HCT116 (cell line): ENCODE results near the gene ARHGDIA. TPM values are rescaled to one million over a fixed set of nuclear protein-coding genes. Genes with fewer than 3 reads are reported as not detected.

Source experiments
- ATAC-seq: fragments of 200-7000 bp; cut with Tn5 transposase; 2 replicates; pipeline ENCODE4 v1.9.1; 2020; ENCODE audit warnings: mild to moderate bottlenecking, moderate library complexity
- BruUV-seq: library from RNA; stranded (reverse); fragments of 400-500 nt; replicated peaks from 2 replicates; lab custom pipeline; 2021; lab: Mats Ljungman, UMichigan
- CTCF ChIA-PET: fragments of 300-600 bp; sonication (Branson Sonifier 250); formaldehyde crosslinking; loops from one replicate; lab custom pipeline; 2021; ENCODE audit warnings: antibody characterized with exemption; lab: Charles Lee
- POLR2A ChIA-PET: fragments of 300-600, 350-600 bp; sonication (Branson Sonifier 250); formaldehyde crosslinking; loops from one replicate; lab custom pipeline; 2021; ENCODE audit warnings: antibody characterized with exemption; lab: Charles Lee
- RAD21 ChIA-PET, 2 experiments: fragments of 300-600 bp; sonication (Branson Sonifier 250); formaldehyde crosslinking; loops; one replicate each; lab custom pipeline; 2023; ENCODE audit warnings: low total read pairs in 2 of 2; ENCODE audit not compliant: uncharacterized antibody in 2 of 2, unreplicated experiment in 2 of 2, low non-redundant PET in 1 of 2; lab: Charles Lee
- DNase-seq: peaks from one replicate; pipeline ENCODE4 v3.0.0-alpha.2; 2010; ENCODE audit warnings: low read depth, low spot score
- H2AFZ ChIP-seq: fragments of 200-600 bp; shearing (Covaris generic), sonication (generic); 2 replicates; pipeline ENCODE4 v1.6.1; 2017; ENCODE audit warnings: low read depth, mixed run types, mixed read lengths, antibody characterized with exemption, low read length; ENCODE audit not compliant: poor library complexity, severe bottlenecking
- H3K27ac ChIP-seq: 2 replicates; pipeline ENCODE4 v1.5.1; 2012; ENCODE audit warnings: low read depth, low read length
- H3K27me3 ChIP-seq: fragments of 200-600 bp; sonication (generic); 2 replicates; pipeline ENCODE4 v1.6.1; 2016; ENCODE audit warnings: mixed run types, low read length, mixed read lengths; ENCODE audit not compliant: insufficient read depth
- H3K36me3 ChIP-seq, 2 experiments: fragments of 200-500 bp in 1 of 2; fragments of 200-600 bp in 1 of 2; sonication (Bioruptor generic) in 1 of 2; sonication (generic) in 1 of 2; 2 replicates each; pipeline versions ENCODE4 v1.5.1 to v1.6.1; 2014 to 2016; ENCODE audit warnings: low read length in 2 of 2, inconsistent platforms in 1 of 2, mixed read lengths in 1 of 2, mixed run types in 1 of 2; ENCODE audit not compliant: insufficient read depth in 2 of 2, control insufficient read depth in 1 of 2
- H3K4me1 ChIP-seq, 2 experiments: fragments of 200-600 bp in 1 of 2; sonication (generic) in 1 of 2; 2 replicates each; pipeline versions ENCODE4 v1.5.1 to v1.6.1; 2012 to 2017; ENCODE audit warnings: low read length in 2 of 2, inconsistent platforms in 1 of 2, mild to moderate bottlenecking in 1 of 2, mixed read lengths in 1 of 2, mixed run types in 1 of 2, moderate library complexity in 1 of 2; ENCODE audit not compliant: insufficient read depth in 2 of 2, control insufficient read depth in 1 of 2
- H3K4me2 ChIP-seq: fragments of 200-600 bp; sonication (generic); 2 replicates; pipeline ENCODE4 v1.6.1; 2017; ENCODE audit warnings: mixed run types, low read length, mixed read lengths
- H3K4me3 ChIP-seq, 2 experiments: fragments of 200-600 bp in 1 of 2; sonication (generic) in 1 of 2; replicated peaks in 1 of 2; 2 replicates each; pipeline ENCODE4 v1.5.1; 2011 to 2016; ENCODE audit warnings: low read length in 2 of 2, control low read depth in 1 of 2, low read depth in 1 of 2, mild to moderate bottlenecking in 1 of 2, mixed read lengths in 1 of 2, mixed run types in 1 of 2
- H3K79me2 ChIP-seq: fragments of 200-600 bp; sonication (generic); 2 replicates; pipeline ENCODE4 v1.6.1; 2017; ENCODE audit warnings: mild to moderate bottlenecking, mixed run types, low read length, moderate library complexity, mixed read lengths; ENCODE audit not compliant: insufficient read depth
- H3K9ac ChIP-seq: fragments of 200-600 bp; sonication (generic); 2 replicates; pipeline ENCODE4 v1.6.1; 2016; ENCODE audit warnings: low read length, mixed read lengths
- H3K9me2 ChIP-seq: fragments of 200-600 bp; sonication (generic), shearing (Covaris generic); 2 replicates; pipeline ENCODE4 v1.6.1; 2017; ENCODE audit warnings: mixed run types, mild to moderate bottlenecking, moderate library complexity; ENCODE audit not compliant: insufficient read depth
- H3K9me3 ChIP-seq, 2 experiments: fragments of 200-500 bp in 1 of 2; fragments of 200-600 bp in 1 of 2; sonication (Bioruptor generic) in 1 of 2; sonication (generic) in 1 of 2; 2 replicates each; pipeline ENCODE4 v1.6.1; 2014 to 2017; ENCODE audit warnings: low read length in 2 of 2, mixed read lengths in 2 of 2, inconsistent platforms in 1 of 2, low read depth in 1 of 2, mild to moderate bottlenecking in 1 of 2, mixed run types in 1 of 2, moderate library complexity in 1 of 2; ENCODE audit not compliant: control insufficient read depth in 1 of 2, insufficient read depth in 1 of 2
- H4K20me1 ChIP-seq: fragments of 200-600 bp; sonication (generic), shearing (Covaris generic); 2 replicates; pipeline ENCODE4 v1.6.1; 2017; ENCODE audit warnings: mixed run types, mild to moderate bottlenecking, moderate library complexity; ENCODE audit not compliant: insufficient read depth
- CBX3 ChIP-seq: IDR thresholded peaks from 2 replicates; pipeline ENCODE4 v1.6.1; 2012; ENCODE audit warnings: low read depth
- CEBPB ChIP-seq: IDR thresholded peaks from 2 replicates; pipeline ENCODE4 v1.6.1; 2012; ENCODE audit warnings: low read depth
- EGR1 ChIP-seq: IDR thresholded peaks from 2 replicates; pipeline ENCODE4 v1.6.1; 2012; ENCODE audit warnings: low read depth
- EZH2 ChIP-seq: fragments of 200-600 bp; sonication (generic); IDR thresholded peaks from 2 replicates; pipeline ENCODE4 v1.6.1; 2017; ENCODE audit warnings: antibody characterized with exemption, mixed run types
- EZH2phosphoT487 ChIP-seq: fragments of 200-600 bp; IDR thresholded peaks from 2 replicates; pipeline ENCODE4 v1.6.1; 2018; ENCODE audit warnings: antibody characterized with exemption, borderline replicate concordance
- FOSL1 ChIP-seq: IDR thresholded peaks from 2 replicates; pipeline ENCODE4 v1.6.1; 2012; ENCODE audit warnings: low read depth
- POLR2A ChIP-seq: IDR thresholded peaks from 2 replicates; pipeline ENCODE4 v1.7.0; 2011; ENCODE audit warnings: borderline replicate concordance; ENCODE audit not compliant: insufficient read depth, insufficient read length; ENCODE audit errors: extremely low read depth
- POLR2AphosphoS5 ChIP-seq: IDR thresholded peaks from 2 replicates; pipeline ENCODE4 v1.6.1; 2011; ENCODE audit warnings: mild to moderate bottlenecking, low read depth, low read length, moderate library complexity
- RAD21 ChIP-seq: IDR thresholded peaks from 2 replicates; pipeline ENCODE4 v1.6.1; 2012; ENCODE audit warnings: low read depth, mild to moderate bottlenecking
- SIN3A ChIP-seq: IDR thresholded peaks from 2 replicates; pipeline ENCODE4 v1.6.1; 2012; ENCODE audit warnings: low read depth
- SP1 ChIP-seq: IDR thresholded peaks from 2 replicates; pipeline ENCODE4 v1.6.1; 2012; ENCODE audit warnings: low read depth
- ZFX ChIP-seq: fragments of 450-650 bp; IDR thresholded peaks from 2 replicates; pipeline ENCODE4 v1.6.1; 2017
- ZNF274 ChIP-seq: fragments of 200-500 bp; sonication (Bioruptor generic); IDR thresholded peaks from 2 replicates; pipeline ENCODE4 v1.6.1; 2014; ENCODE audit warnings: mild to moderate bottlenecking, low read depth, low read length, inconsistent platforms
- intact Hi-C: fragments of 100-400 bp; cut with micrococcal nuclease; formaldehyde crosslinking; loops from 2 replicates; pipeline ENCODE4 v1.10.0; 2022
- total RNA-seq: library from RNA; stranded (reverse); gene quantifications from one replicate; pipeline ENCODE4 v1.2.1, GENCODE V29; 2021; ENCODE audit not compliant: unreplicated experiment
- TF ChIP-seq, protein P1 (sequence below): IDR thresholded peaks from 2 replicates; pipeline ENCODE4 v1.6.1; 2012
- TF ChIP-seq, protein P2 (sequence below), 3 experiments: fragments of 200-600 bp in 1 of 3; sonication (generic) in 1 of 3; IDR thresholded peaks in 2 of 3; conservative IDR thresholded peaks in 1 of 3; 2 replicates each; pipeline ENCODE4 v1.5.1; 2012 to 2017; ENCODE audit warnings: low read depth in 2 of 3, low read length in 2 of 3, antibody characterized with exemption in 1 of 3, borderline replicate concordance in 1 of 3, control low read depth in 1 of 3, mild to moderate bottlenecking in 1 of 3, mixed read lengths in 1 of 3, mixed run types in 1 of 3, moderate library complexity in 1 of 3; ENCODE audit not compliant: insufficient read depth in 1 of 3
- TF ChIP-seq, protein P3 (sequence below): IDR thresholded peaks from 2 replicates; pipeline ENCODE4 v1.6.1; 2011; ENCODE audit warnings: mild to moderate bottlenecking, low read length, moderate library complexity; ENCODE audit not compliant: insufficient replicate concordance; ENCODE audit errors: extremely low read depth
- TF ChIP-seq, protein P4 (sequence below): IDR thresholded peaks from 2 replicates; pipeline ENCODE4 v1.6.1; 2012; ENCODE audit warnings: low read depth

Gene ARHGDIA
- total RNA-seq, 1 experiment from 2014 or later, result 554 TPM

DNA sequence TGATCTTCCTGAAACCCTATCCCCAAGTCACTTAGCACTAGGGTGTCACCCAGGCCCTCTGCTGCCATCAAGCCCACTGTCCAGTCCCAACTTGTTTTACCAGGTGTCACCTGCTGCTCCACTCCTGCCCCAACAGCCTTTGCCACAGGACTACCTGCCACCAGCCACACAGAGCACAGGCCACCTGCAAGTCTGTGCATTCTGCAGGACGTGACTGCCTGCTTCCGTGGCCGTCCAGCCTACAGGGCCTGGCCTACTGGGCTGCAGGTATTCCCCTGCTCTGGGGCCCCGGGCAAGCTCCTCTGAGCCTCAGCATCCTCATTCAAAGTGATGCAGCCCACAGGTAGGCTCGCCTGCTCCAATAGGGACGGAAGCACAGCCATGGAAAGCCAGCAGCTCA is 41.3 kb downstream of the ARHGDIA start:
- ATAC-seq (no peak), DNase-seq (no peak)
- H3K79me2 ChIP-seq, result peaks cover 15% of the 10 kb centered on the region
- H3K27ac ChIP-seq, result no peak overlapping the region
- no TSS peak for BruUV-seq
- H4K20me1 ChIP-seq, result no peaks in the 10 kb centered on the region
- ChIA-PET RAD21 (no interaction called here), POLR2A (no interaction called here), CTCF (no interaction called here)
- H3K4me1 ChIP-seq, result peaks cover 24 to 40% of the 10 kb centered on the region in 2 experiments
- intact Hi-C loops, result no loop called here
- H3K9me2 ChIP-seq, result no peaks in the 10 kb centered on the region
- no peaks in the 10 kb centered on the region for H3K27me3 ChIP-seq
- H3K4me2 ChIP-seq, result no peak overlapping the region
- no peak overlapping the region for H2AFZ ChIP-seq
- H3K4me3 ChIP-seq, result no peak overlapping the region
- TF ChIP-seq SP1, result no peak
- TF ChIP-seq, protein P1, sequence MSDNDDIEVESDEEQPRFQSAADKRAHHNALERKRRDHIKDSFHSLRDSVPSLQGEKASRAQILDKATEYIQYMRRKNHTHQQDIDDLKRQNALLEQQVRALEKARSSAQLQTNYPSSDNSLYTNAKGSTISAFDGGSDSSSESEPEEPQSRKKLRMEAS, result no peak
- TF ChIP-seq, protein P2, sequence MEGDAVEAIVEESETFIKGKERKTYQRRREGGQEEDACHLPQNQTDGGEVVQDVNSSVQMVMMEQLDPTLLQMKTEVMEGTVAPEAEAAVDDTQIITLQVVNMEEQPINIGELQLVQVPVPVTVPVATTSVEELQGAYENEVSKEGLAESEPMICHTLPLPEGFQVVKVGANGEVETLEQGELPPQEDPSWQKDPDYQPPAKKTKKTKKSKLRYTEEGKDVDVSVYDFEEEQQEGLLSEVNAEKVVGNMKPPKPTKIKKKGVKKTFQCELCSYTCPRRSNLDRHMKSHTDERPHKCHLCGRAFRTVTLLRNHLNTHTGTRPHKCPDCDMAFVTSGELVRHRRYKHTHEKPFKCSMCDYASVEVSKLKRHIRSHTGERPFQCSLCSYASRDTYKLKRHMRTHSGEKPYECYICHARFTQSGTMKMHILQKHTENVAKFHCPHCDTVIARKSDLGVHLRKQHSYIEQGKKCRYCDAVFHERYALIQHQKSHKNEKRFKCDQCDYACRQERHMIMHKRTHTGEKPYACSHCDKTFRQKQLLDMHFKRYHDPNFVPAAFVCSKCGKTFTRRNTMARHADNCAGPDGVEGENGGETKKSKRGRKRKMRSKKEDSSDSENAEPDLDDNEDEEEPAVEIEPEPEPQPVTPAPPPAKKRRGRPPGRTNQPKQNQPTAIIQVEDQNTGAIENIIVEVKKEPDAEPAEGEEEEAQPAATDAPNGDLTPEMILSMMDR (IDR thresholded peaks at IDR 0.05 in 2 of 3, conservative IDR thresholded peaks at IDR 0.05 in 1 of 3; ENCODE audit: borderline replicate concordance in 1 of 3, insufficient read depth in 1 of 3, low read depth in 2 of 3, low read length in 2 of 3), result no peak
- TF ChIP-seq ZFX, result no peak
- TF ChIP-seq SIN3A, result no peak
- TF ChIP-seq EGR1, result no peak
- TF ChIP-seq CBX3, result no peak
- TF ChIP-seq, protein P3, sequence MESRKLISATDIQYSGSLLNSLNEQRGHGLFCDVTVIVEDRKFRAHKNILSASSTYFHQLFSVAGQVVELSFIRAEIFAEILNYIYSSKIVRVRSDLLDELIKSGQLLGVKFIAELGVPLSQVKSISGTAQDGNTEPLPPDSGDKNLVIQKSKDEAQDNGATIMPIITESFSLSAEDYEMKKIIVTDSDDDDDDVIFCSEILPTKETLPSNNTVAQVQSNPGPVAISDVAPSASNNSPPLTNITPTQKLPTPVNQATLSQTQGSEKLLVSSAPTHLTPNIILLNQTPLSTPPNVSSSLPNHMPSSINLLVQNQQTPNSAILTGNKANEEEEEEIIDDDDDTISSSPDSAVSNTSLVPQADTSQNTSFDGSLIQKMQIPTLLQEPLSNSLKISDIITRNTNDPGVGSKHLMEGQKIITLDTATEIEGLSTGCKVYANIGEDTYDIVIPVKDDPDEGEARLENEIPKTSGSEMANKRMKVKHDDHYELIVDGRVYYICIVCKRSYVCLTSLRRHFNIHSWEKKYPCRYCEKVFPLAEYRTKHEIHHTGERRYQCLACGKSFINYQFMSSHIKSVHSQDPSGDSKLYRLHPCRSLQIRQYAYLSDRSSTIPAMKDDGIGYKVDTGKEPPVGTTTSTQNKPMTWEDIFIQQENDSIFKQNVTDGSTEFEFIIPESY, result no peak
- TF ChIP-seq EZH2phosphoT487, result no peak
- no peak for TF ChIP-seq EZH2
- TF ChIP-seq ZNF274, result no peak
- TF ChIP-seq, protein P4, sequence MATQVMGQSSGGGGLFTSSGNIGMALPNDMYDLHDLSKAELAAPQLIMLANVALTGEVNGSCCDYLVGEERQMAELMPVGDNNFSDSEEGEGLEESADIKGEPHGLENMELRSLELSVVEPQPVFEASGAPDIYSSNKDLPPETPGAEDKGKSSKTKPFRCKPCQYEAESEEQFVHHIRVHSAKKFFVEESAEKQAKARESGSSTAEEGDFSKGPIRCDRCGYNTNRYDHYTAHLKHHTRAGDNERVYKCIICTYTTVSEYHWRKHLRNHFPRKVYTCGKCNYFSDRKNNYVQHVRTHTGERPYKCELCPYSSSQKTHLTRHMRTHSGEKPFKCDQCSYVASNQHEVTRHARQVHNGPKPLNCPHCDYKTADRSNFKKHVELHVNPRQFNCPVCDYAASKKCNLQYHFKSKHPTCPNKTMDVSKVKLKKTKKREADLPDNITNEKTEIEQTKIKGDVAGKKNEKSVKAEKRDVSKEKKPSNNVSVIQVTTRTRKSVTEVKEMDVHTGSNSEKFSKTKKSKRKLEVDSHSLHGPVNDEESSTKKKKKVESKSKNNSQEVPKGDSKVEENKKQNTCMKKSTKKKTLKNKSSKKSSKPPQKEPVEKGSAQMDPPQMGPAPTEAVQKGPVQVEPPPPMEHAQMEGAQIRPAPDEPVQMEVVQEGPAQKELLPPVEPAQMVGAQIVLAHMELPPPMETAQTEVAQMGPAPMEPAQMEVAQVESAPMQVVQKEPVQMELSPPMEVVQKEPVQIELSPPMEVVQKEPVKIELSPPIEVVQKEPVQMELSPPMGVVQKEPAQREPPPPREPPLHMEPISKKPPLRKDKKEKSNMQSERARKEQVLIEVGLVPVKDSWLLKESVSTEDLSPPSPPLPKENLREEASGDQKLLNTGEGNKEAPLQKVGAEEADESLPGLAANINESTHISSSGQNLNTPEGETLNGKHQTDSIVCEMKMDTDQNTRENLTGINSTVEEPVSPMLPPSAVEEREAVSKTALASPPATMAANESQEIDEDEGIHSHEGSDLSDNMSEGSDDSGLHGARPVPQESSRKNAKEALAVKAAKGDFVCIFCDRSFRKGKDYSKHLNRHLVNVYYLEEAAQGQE, result no peak
- TF ChIP-seq RAD21, result no peak
- TF ChIP-seq POLR2AphosphoS5, result no peak
- TF ChIP-seq POLR2A, result no peak
- no peak for TF ChIP-seq CEBPB
- no peak for TF ChIP-seq FOSL1
- TF ChIP-seq, all 23 proteins: peak for 0
- 0 out of 4 replicates have a peak, but pooled peaks cover 0 to 4% of the 10 kb centered on the region in 2 experiments for H3K36me3 ChIP-seq
- H3K9ac ChIP-seq, result no peak overlapping the region
- H3K9me3 ChIP-seq, result no peaks in the 10 kb centered on the region
